ENCODE results near the gene FASN. TPM values are rescaled to one million over a fixed set of nuclear protein-coding genes. Genes with fewer than 3 reads are reported as not detected.
A peak's percentile ranks its signal among the peaks of the same experiment; 100 is the strongest.

Gene FASN
- total and polyA plus RNA-seq, 2 of the 13 experiments (the other 11 are each of a cell fraction or from before 2014, with no cell fraction given), result 51.7 to 101 TPM

GRCh38 chr17:82037092-82037888 lies 60.7 kb downstream of the FASN start, which contains the start of gene DCXR (continued):
- TF ChIP-seq ZSCAN31 (CRISPR knock-in tag; IDR thresholded peaks at IDR 0.05; ENCODE audit: low read depth), result peak; percentile 82; the same call in 1 of the 2 replicates
- peak; percentile 87 for TF ChIP-seq FOXC1 (CRISPR knock-in tag; IDR thresholded peaks at IDR 0.05; ENCODE audit: borderline replicate concordance)
- TF ChIP-seq SKI (IDR thresholded peaks at IDR 0.05; ENCODE audit: partially characterized antibody), result peak; percentile 83
- TF ChIP-seq MNT (IDR thresholded peaks at IDR 0.05), result peak; percentile 29; the same call in 1 of the 2 replicates
- TF ChIP-seq ARID4A (CRISPR knock-in tag; IDR thresholded peaks at IDR 0.05; ENCODE audit: borderline replicate concordance), result peak; percentile 100
- no peak for TF ChIP-seq STAT6 (CRISPR knock-in tag; IDR thresholded peaks at IDR 0.05; ENCODE audit: borderline replicate concordance)
- TF ChIP-seq ZEB1 (IDR thresholded peaks at IDR 0.05; ENCODE audit: insufficient replicate concordance, low read depth), result peak; percentile 27
- no peak for TF ChIP-seq ZNF530 (CRISPR knock-in tag; IDR thresholded peaks at IDR 0.05; ENCODE audit: low read depth)

All from HepG2 (cell line).